ENCODE data around the gene TMUB1.

- TF ChIP-seq CTCF (IDR thresholded peaks at IDR 0.05; ENCODE audit: low read depth, low read length, poor library complexity, severe bottlenecking): no peak
- no peak for TF ChIP-seq EZH2phosphoT487 (IDR thresholded peaks at IDR 0.05; ENCODE audit: borderline replicate concordance, low read length)
Measured at GRCh38 chr7:151053751-151054150, 29.5 kb downstream of the TMUB1 start.

Measured in DOHH2 (cell line).